Motor neuron (in vitro differentiated cells): ENCODE data around the gene PLA2G4A. TPM values are rescaled to one million over a fixed set of nuclear protein-coding genes. Genes with fewer than 3 reads are reported as not detected.
"Not testable (repeated sequence)": the region's sequence is repeated elsewhere in the genome, so short reads cannot be mapped to it uniquely, and the experiment has no call there.

Experiments used
- ATAC-seq, 8 experiments: fragments of 200-7000 bp; cut with Tn5 transposase; replicated peaks in 6 of 8; 2 replicates each; pipeline ENCODE4 v1.8.0; 2021; ENCODE audit warnings: mild to moderate bottlenecking in 8 of 8, moderate library complexity in 8 of 8
- H3K27ac ChIP-seq, 2 donors: fragments of 250-450 bp; sonication (Bioruptor Pico); 2 replicates each; pipeline ENCODE4 v1.9.0; 2021; ENCODE audit warnings: antibody characterized with exemption in 2 of 2, mild to moderate bottlenecking in 2 of 2, moderate library complexity in 1 of 2
- H3K4me1 ChIP-seq, 2 donors: fragments of 250-450 bp; sonication (Bioruptor Pico); replicated peaks in 1 of 2; 2 replicates each; pipeline ENCODE4 v1.6.1; 2021; ENCODE audit warnings: antibody characterized with exemption in 2 of 2, mild to moderate bottlenecking in 2 of 2, moderate library complexity in 1 of 2
- H3K4me3 ChIP-seq, 5 donors: fragments of 250-450 bp; sonication (Bioruptor Pico); 2 replicates each; pipeline ENCODE4 v1.9.0; 2021; ENCODE audit warnings: antibody characterized with exemption in 5 of 5, mild to moderate bottlenecking in 5 of 5, moderate library complexity in 4 of 5
- WGBS, 10 experiments: fragments of 450-650 bp; shearing (Covaris generic); methylation state at CpG; one replicate each; pipeline ENCODE4 v1.0.0; 2022; 5-methylcytosine and 5-hydroxymethylcytosine counted together
- in situ Hi-C, 9 experiments: fragments of 400-800 bp; cut with MboI; loops; one replicate each; pipeline ENCODE4 v1.15.0; 2021; ENCODE audit warnings: low sequenced_read_pairs in 9 of 9, low pct_unique_long_range_greater_than_20kb in 2 of 9; ENCODE audit not compliant: unreplicated experiment in 9 of 9
- total RNA-seq, 8 experiments: library from RNA; unstranded; fragments of 300-600 nt; gene quantifications; 2 replicates each; pipeline versions ENCODE4 v1.2.3 to v1.2.4, GENCODE V29; 2022

Gene PLA2G4A
- total RNA-seq, 8 experiments from 2014 or later = 2.9 to 74.0 (median 5.9) TPM

GRCh38 chr1:186921386-186921785 is 92.6 kb downstream of the PLA2G4A start:
- H3K4me3 ChIP-seq, H3K4me1 ChIP-seq, H3K27ac ChIP-seq, in situ Hi-C loops, ATAC-seq: not testable (repeated sequence)
- WGBS, 10 experiments = 83 to 100% (median 94%) methylated on average over 1 to 5 of the region's 5 CpGs; no CpG with 5 or more reads in 6 of the 10 experiments

- ATAC-seq, H3K4me1 ChIP-seq, in situ Hi-C loops, H3K4me3 ChIP-seq, H3K27ac ChIP-seq: not testable (repeated sequence)
- WGBS, 10 experiments = 69 to 91% (median 75%) methylated on average over 1 to 4 of the region's 4 CpGs; no CpG with 5 or more reads in 3 of the 10 experiments
These were observed 94.1 kb downstream of the PLA2G4A start for GRCh38 chr1:186922814-186923213.

- in situ Hi-C loops = no loop called here
- Histone ChIP-seq H3K4me1 (peaks cover 0 to 2% of the 10 kb centered on the region in 2 donors), H3K4me3 (no peak overlapping the region), H3K27ac (no peak overlapping the region)
- peak in 2 of 8 experiments; percentile 17 to 55 for ATAC-seq
- 67 to 100% (median 94%) methylated on average over 1 to 2 of the region's 2 CpGs; no CpG with 5 or more reads in 1 of the 10 experiments for WGBS, 10 experiments
These were observed 94.7 kb downstream of the PLA2G4A start for GRCh38 chr1:186923486-186923885.

GRCh38 chr1:186925881-186926669 is 97.3 kb downstream of the PLA2G4A start:
- Histone ChIP-seq H3K4me3 (no peak overlapping the region), H3K4me1 (peaks cover 0 to 1% of the 10 kb centered on the region in 2 donors), H3K27ac (no peak overlapping the region)
- ATAC-seq = no peak
- in situ Hi-C loops = no loop called here
- WGBS, 10 experiments = 31 to 94% (median 77%) methylated on average over 1 to 3 of the region's 3 CpGs

GRCh38 chr1:186927884-186928283 is 99.1 kb downstream of the PLA2G4A start:
- no peak for ATAC-seq
- no peaks in the 10 kb centered on the region for H3K4me1 ChIP-seq
- no peak overlapping the region for H3K4me3 ChIP-seq
- 40 to 100% (median 91%) methylated on average over 1 to 4 of the region's 4 CpGs for WGBS, 10 experiments
- H3K27ac ChIP-seq = no peak overlapping the region
- in situ Hi-C loops = no loop called here

- H3K27ac ChIP-seq = no peak overlapping the region
- H3K4me3 ChIP-seq = no peak overlapping the region
- WGBS, 10 experiments = 71 to 100% (median 94%) methylated on average over 1 to 2 of the region's 2 CpGs
- in situ Hi-C loops = no loop called here
- no peak for ATAC-seq
- H3K4me1 ChIP-seq = no peaks in the 10 kb centered on the region
These were observed 101.5 kb downstream of the PLA2G4A start for GRCh38 chr1:186930238-186930637.

- 41 to 98% (median 86%) methylated on average over 1 to 3 of the region's 3 CpGs; no CpG with 5 or more reads in 1 of the 10 experiments for WGBS, 10 experiments
- Histone ChIP-seq H3K4me3 (no peak overlapping the region), H3K27ac (no peak overlapping the region), H3K4me1 (no peaks in the 10 kb centered on the region)
- in situ Hi-C loops = no loop called here
- ATAC-seq = peak in 1 of 8 experiments; percentile 36
These were observed 108.4 kb downstream of the PLA2G4A start for GRCh38 chr1:186937016-186937670.

- H3K27ac ChIP-seq = no peak overlapping the region
- in situ Hi-C loops = no loop called here
- 67 to 97% (median 86%) methylated on average over 3 to 8 of the region's 8 CpGs for WGBS, 10 experiments
- no peak for ATAC-seq
- H3K4me1 ChIP-seq = no peaks in the 10 kb centered on the region
- no peak overlapping the region for H3K4me3 ChIP-seq
These were observed 115.3 kb downstream of the PLA2G4A start for GRCh38 chr1:186943891-186944686.

GRCh38 chr1:186945146-186945545 is 116.4 kb downstream of the PLA2G4A start:
- Histone ChIP-seq H3K27ac (no peak overlapping the region), H3K4me1 (no peaks in the 10 kb centered on the region), H3K4me3 (no peak overlapping the region)
- WGBS, 10 experiments = 65 to 100% (median 88%) methylated on average over 1 to 4 of the region's 4 CpGs
- in situ Hi-C loops = no loop called here
- ATAC-seq = no peak

- no peak overlapping the region for H3K4me3 ChIP-seq
- ATAC-seq = no peak
- WGBS, 10 experiments = 69 to 92% (median 82%) methylated on average over 1 to 4 of the region's 4 CpGs; no CpG with 5 or more reads in 1 of the 10 experiments
- H3K4me1 ChIP-seq = no peaks in the 10 kb centered on the region
- H3K27ac ChIP-seq = no peak overlapping the region
- in situ Hi-C loops = no loop called here
These were observed 119.8 kb downstream of the PLA2G4A start for GRCh38 chr1:186948535-186948934.

GRCh38 chr1:186949173-186949572 is 120.4 kb downstream of the PLA2G4A start:
- no peak overlapping the region for H3K4me3 ChIP-seq
- in situ Hi-C loops = no loop called here
- H3K4me1 ChIP-seq = no peaks in the 10 kb centered on the region
- ATAC-seq = no peak
- 0 to 43% (median 0%) methylated on average over 1 of the region's 1 CpG for WGBS, 10 experiments
- H3K27ac ChIP-seq = no peak overlapping the region

- no peaks in the 10 kb centered on the region for H3K4me1 ChIP-seq
- H3K27ac ChIP-seq = no peak overlapping the region
- ATAC-seq = no peak
- WGBS, 10 experiments = 39 to 100% (median 90%) methylated on average over 1 to 4 of the region's 4 CpGs; no CpG with 5 or more reads in 2 of the 10 experiments
- in situ Hi-C loops = no loop called here
- H3K4me3 ChIP-seq = no peak overlapping the region
These were observed 121.8 kb downstream of the PLA2G4A start for GRCh38 chr1:186950547-186950946.

- Histone ChIP-seq H3K4me3 (no peak overlapping the region), H3K4me1 (no peaks in the 10 kb centered on the region), H3K27ac (no peak overlapping the region)
- ATAC-seq = no peak
- 31 to 100% (median 80%) methylated on average over 1 to 2 of the region's 2 CpGs for WGBS, 10 experiments
- in situ Hi-C loops = no loop called here
These were observed 125.1 kb downstream of the PLA2G4A start for GRCh38 chr1:186953876-186954275.
